CD14-positive monocyte (primary cell): Measurements from ENCODE around the gene NUAK1. TPM values are rescaled to one million over a fixed set of nuclear protein-coding genes. Genes with fewer than 3 reads are reported as not detected.

Experiments
- DNase-seq, 3 donors: peaks; one replicate each; pipeline ENCODE4 v3.0.0-alpha.2; 2011 to 2022
- H2AFZ ChIP-seq: 2 replicates; pipeline ENCODE4 v1.6.0; 2012; ENCODE audit warnings: mild to moderate bottlenecking, low read depth, low read length, inconsistent platforms; ENCODE audit not compliant: insufficient read depth, poor library complexity, severe bottlenecking
- H3K27ac ChIP-seq, 2 donors: 1 replicate in 1 of 2; 2 replicates in 1 of 2; pipeline ENCODE4 v1.5.1; 2012 to 2013; ENCODE audit warnings: low read length in 2 of 2, control low read depth in 1 of 2, inconsistent platforms in 1 of 2, low read depth in 1 of 2, mild to moderate bottlenecking in 1 of 2
- H3K27me3 ChIP-seq, 2 donors: one replicate each; pipeline versions ENCODE4 v1.6.0 to v1.6.1; 2011 to 2013; ENCODE audit warnings: low read length in 2 of 2; ENCODE audit not compliant: control insufficient read depth in 2 of 2, insufficient read depth in 2 of 2
- H3K36me3 ChIP-seq, 2 donors: replicated peaks in 1 of 2; 1 replicate in 1 of 2; 2 replicates in 1 of 2; pipeline versions ENCODE4 v1.5.1 to v1.6.1; 2012 to 2013; ENCODE audit warnings: low read length in 2 of 2, control low read depth in 1 of 2, inconsistent platforms in 1 of 2, mild to moderate bottlenecking in 1 of 2; ENCODE audit not compliant: insufficient read depth in 2 of 2, control insufficient read depth in 1 of 2
- H3K4me1 ChIP-seq, 2 donors: 1 replicate in 1 of 2; 2 replicates in 1 of 2; pipeline versions ENCODE4 v1.5.1 to v1.6.1; 2012 to 2013; ENCODE audit warnings: low read length in 2 of 2, control low read depth in 1 of 2, inconsistent platforms in 1 of 2, mild to moderate bottlenecking in 1 of 2, moderate library complexity in 1 of 2; ENCODE audit not compliant: insufficient read depth in 2 of 2, control insufficient read depth in 1 of 2
- H3K4me2 ChIP-seq: replicated peaks from 2 replicates; pipeline ENCODE3; 2012; ENCODE audit warnings: low read length, moderate library complexity, mild to moderate bottlenecking; ENCODE audit not compliant: poor library complexity, severe bottlenecking; ENCODE audit errors: extremely low read depth
- H3K4me3 ChIP-seq, 3 experiments: fragments of 200-600 bp in 1 of 3; sonication (generic) in 1 of 3; replicated peaks in 1 of 3; 1 replicate in 2 of 3; 2 replicates in 1 of 3; pipeline ENCODE4 v1.5.1; 2011 to 2013; ENCODE audit warnings: low read length in 3 of 3, mild to moderate bottlenecking in 3 of 3, control low read depth in 2 of 3, low read depth in 2 of 3, inconsistent platforms in 1 of 3, moderate library complexity in 1 of 3
- H3K79me2 ChIP-seq: 2 replicates; pipeline ENCODE4 v1.6.0; 2012; ENCODE audit warnings: mild to moderate bottlenecking, control low read depth, inconsistent platforms, low read length, moderate library complexity; ENCODE audit not compliant: insufficient read depth
- H3K9ac ChIP-seq: 2 replicates; pipeline ENCODE4 v1.6.0; 2017; ENCODE audit warnings: low read length, mild to moderate bottlenecking; ENCODE audit not compliant: insufficient read depth, poor library complexity, severe bottlenecking
- H3K9me3 ChIP-seq, 2 donors: replicated peaks in 1 of 2; 1 replicate in 1 of 2; 2 replicates in 1 of 2; pipeline versions ENCODE4 v1.5.1 to v1.6.1; 2012 to 2013; ENCODE audit warnings: low read length in 2 of 2, control low read depth in 1 of 2; ENCODE audit not compliant: control insufficient read depth in 1 of 2, insufficient read depth in 1 of 2
- H4K20me1 ChIP-seq: 2 replicates; pipeline ENCODE4 v1.6.0; 2012; ENCODE audit warnings: mild to moderate bottlenecking, low read length, control low read depth, moderate library complexity; ENCODE audit not compliant: insufficient read depth
- H3K27ac Mint-ChIP-seq, 7 donors: one replicate each; pipeline ENCODE4 v1.8.0; 2020; ENCODE audit warnings: mild to moderate bottlenecking in 7 of 7, mixed read lengths in 7 of 7, moderate library complexity in 6 of 7, inconsistent platforms in 2 of 7
- H3K27me3 Mint-ChIP-seq, 3 donors: one replicate each; pipeline ENCODE4 v1.8.0; 2021 to 2022; ENCODE audit warnings: low read depth in 3 of 3, mild to moderate bottlenecking in 3 of 3, mixed read lengths in 3 of 3, moderate library complexity in 3 of 3, inconsistent platforms in 1 of 3
- H3K36me3 Mint-ChIP-seq, 2 donors: one replicate each; pipeline ENCODE4 v1.8.0; 2020; ENCODE audit warnings: mixed read lengths in 2 of 2, inconsistent platforms in 1 of 2, mild to moderate bottlenecking in 1 of 2
- H3K4me1 Mint-ChIP-seq: one replicate; pipeline ENCODE4 v1.8.0; 2020; ENCODE audit warnings: mild to moderate bottlenecking, mixed read lengths
- H3K4me3 Mint-ChIP-seq, 2 donors: one replicate each; pipeline ENCODE4 v1.8.0; 2020; ENCODE audit warnings: mild to moderate bottlenecking in 2 of 2, mixed read lengths in 2 of 2, moderate library complexity in 1 of 2
- H3K9me3 Mint-ChIP-seq, 7 donors: one replicate each; pipeline ENCODE4 v1.8.0; 2020 to 2022; ENCODE audit warnings: mixed read lengths in 7 of 7, mild to moderate bottlenecking in 6 of 7, moderate library complexity in 6 of 7, inconsistent platforms in 2 of 7
- CTCF ChIP-seq: fragments of 200-600 bp; IDR thresholded peaks from one replicate; pipeline ENCODE4 v1.8.0; 2022; ENCODE audit warnings: antibody characterized with exemption, mild to moderate bottlenecking
- WGBS: methylation state at CpG from one replicate; pipeline ENCODE4 v1.1.5; 2013; ENCODE audit warnings: missing lambda C conversion rate; ENCODE audit not compliant: insufficient coverage; 5-methylcytosine and 5-hydroxymethylcytosine counted together
- intact Hi-C, 2 donors: fragments of 100-400 bp; cut with micrococcal nuclease; formaldehyde crosslinking; loops; one replicate each; pipeline versions ENCODE4 v1.15.0 to v1.15.1; 2023
- polyA plus RNA-seq, 3 donors: library from polyadenylated mRNA; depleted of rRNA in 1 of 3; unstranded in 2 of 3; stranded (reverse) in 1 of 3; fragments of 300-500 nt in 2 of 3; fragments of >200 nt in 1 of 3; fragmentation: Illumina TruSeq in 2 of 3; gene quantifications; 1 replicate in 2 of 3; 2 replicates in 1 of 3; pipeline ENCODE4 v1.2.3, GENCODE V29; 2012 to 2021

NUAK1 gene
- polyA plus RNA-seq, 3 donors: not detected

- H3K36me3 Mint-ChIP-seq: no peaks in the 10 kb centered on the region
- intact Hi-C loops: loop anchor here in 1 of 2 donors (10.0 kb wide), 1 partner anchor 433 kb away; no protein-coding TSS in a partner anchor
- WGBS: under 1% methylated on average over 23 of the region's 23 CpGs
Measured at GRCh38 chr12:106138357-106138632, 459 bp downstream of the NUAK1 start.

GRCh38 chr12:106137530-106138356 is 1.0 kb downstream of the NUAK1 start:
- Histone ChIP-seq H3K79me2 (no peaks in the 10 kb centered on the region), H2AFZ (no peak overlapping the region), H3K4me3 (no peak overlapping the region), H3K27me3 (peaks cover 62 to 66% of the 10 kb centered on the region in 2 donors), H3K4me2 (no peak overlapping the region), H4K20me1 (no peaks in the 10 kb centered on the region), H3K9ac (no peak overlapping the region), H3K9me3 (peaks cover 0 to 32% of the 10 kb centered on the region in 2 donors), H3K4me1 (peaks cover 7 to 19% of the 10 kb centered on the region in 2 donors), H3K27ac (no peak overlapping the region), H3K36me3 (no peaks in the 10 kb centered on the region)
- Mint-ChIP-seq H3K4me3 (peak overlapping the region; percentile 21 to 76), H3K27me3 (peaks cover 64 to 85% (median 74%) of the 10 kb centered on the region in 3 donors), H3K36me3 (no peaks in the 10 kb centered on the region), H3K9me3 (peaks cover 0 to 11% (median 5%) of the 10 kb centered on the region in 7 donors), H3K4me1 (peaks cover 5% of the 10 kb centered on the region), H3K27ac (no peak overlapping the region)
- DNase-seq: no peak
- no peak for TF ChIP-seq CTCF
- intact Hi-C loops: loop anchor here in 1 of 2 donors (2.0 to 10.0 kb wide), 2 partner anchors 433 to 717 kb away; no protein-coding TSS in a partner anchor
- WGBS: 23% methylated on average over 14 of the region's 20 CpGs

More at GRCh38 chr12:106138357-106138632, 459 bp downstream of the NUAK1 start:
- no peak overlapping the region for H3K27ac Mint-ChIP-seq
- Histone ChIP-seq H3K9ac (no peak overlapping the region), H2AFZ (no peak overlapping the region), H3K27me3 (peaks cover 65 to 66% of the 10 kb centered on the region in 2 donors), H3K4me3 (no peak overlapping the region), H3K36me3 (no peaks in the 10 kb centered on the region), H3K27ac (no peak overlapping the region), H4K20me1 (no peaks in the 10 kb centered on the region), H3K9me3 (peaks cover 0 to 32% of the 10 kb centered on the region in 2 donors), H3K4me2 (peak overlapping the region; percentile 52), H3K4me1 (peaks cover 7 to 19% of the 10 kb centered on the region in 2 donors), H3K79me2 (no peaks in the 10 kb centered on the region)
- H3K4me3 Mint-ChIP-seq: peak overlapping the region; percentile 21 to 76
- H3K4me1 Mint-ChIP-seq: peaks cover 5% of the 10 kb centered on the region
- no peak for TF ChIP-seq CTCF
- H3K27me3 Mint-ChIP-seq: peaks cover 64 to 85% (median 71%) of the 10 kb centered on the region in 3 donors
- no peak for DNase-seq
- peaks cover 0 to 11% (median 5%) of the 10 kb centered on the region in 7 donors for H3K9me3 Mint-ChIP-seq
